Smooth muscle cell (in vitro differentiated cells): Measurements from ENCODE around the gene AGMO. TPM values are rescaled to one million over a fixed set of nuclear protein-coding genes. Genes with fewer than 3 reads are reported as not detected.

Experiments
- DNase-seq: peaks from one replicate; lab custom pipeline; 2025; ENCODE audit not compliant: unreplicated experiment; lab: John Stamatoyannopoulos, UW
- H2AFZ ChIP-seq: fragments of 200-600 bp; sonication (generic); 2 replicates; pipeline ENCODE4 v1.6.0; 2016; ENCODE audit warnings: antibody characterized with exemption, low read depth, mild to moderate bottlenecking
- H3F3A ChIP-seq: fragments of 200-600 bp; sonication (generic); 2 replicates; pipeline ENCODE4 v1.6.0; 2017; ENCODE audit warnings: antibody characterized with exemption, low read depth
- H3K27ac ChIP-seq: fragments of 200-600 bp; sonication (generic); 2 replicates; pipeline ENCODE4 v1.5.1; 2016; ENCODE audit warnings: low read depth, mild to moderate bottlenecking
- H3K27me3 ChIP-seq: fragments of 200-600 bp; sonication (generic); 2 replicates; pipeline ENCODE4 v1.6.1; 2016; ENCODE audit warnings: low read depth, mild to moderate bottlenecking
- H3K36me3 ChIP-seq: fragments of 200-600 bp; sonication (generic); 2 replicates; pipeline ENCODE4 v1.5.1; 2016; ENCODE audit warnings: low read depth
- H3K4me1 ChIP-seq: fragments of 200-600 bp; sonication (generic); 2 replicates; pipeline ENCODE4 v1.5.1; 2016; ENCODE audit warnings: low read depth
- H3K4me2 ChIP-seq: fragments of 200-600 bp; sonication (generic); 2 replicates; pipeline ENCODE4 v1.6.0; 2016; ENCODE audit warnings: mild to moderate bottlenecking
- H3K4me3 ChIP-seq: fragments of 200-600 bp; sonication (generic); 2 replicates; pipeline ENCODE4 v1.5.1; 2016; ENCODE audit warnings: mild to moderate bottlenecking
- H3K79me2 ChIP-seq: fragments of 200-600 bp; sonication (generic); 2 replicates; pipeline ENCODE4 v1.6.0; 2016; ENCODE audit warnings: low read depth, mild to moderate bottlenecking
- H3K9ac ChIP-seq: fragments of 200-600 bp; sonication (generic); 2 replicates; pipeline ENCODE4 v1.6.0; 2016; ENCODE audit warnings: low read depth
- H3K9me3 ChIP-seq: fragments of 200-600 bp; sonication (generic); replicated peaks from 2 replicates; pipeline ENCODE4 v1.5.1; 2016; ENCODE audit warnings: low read depth
- H4K20me1 ChIP-seq: fragments of 200-600 bp; sonication (generic); 2 replicates; pipeline ENCODE4 v1.6.0; 2016; ENCODE audit warnings: low read depth
- CTCF ChIP-seq: fragments of 200-600 bp; sonication (generic); IDR thresholded peaks from 2 replicates; pipeline ENCODE4 v1.5.1; 2017; ENCODE audit warnings: borderline replicate concordance, mild to moderate bottlenecking, antibody characterized with exemption; ENCODE audit not compliant: insufficient read depth, poor library complexity, severe bottlenecking
- WGBS: methylation state at CpG from one replicate; pipeline ENCODE4 v1.1.7; 2016; ENCODE audit warnings: low lambda C conversion rate; 5-methylcytosine and 5-hydroxymethylcytosine counted together
- polyA plus RNA-seq: library from polyadenylated mRNA; unstranded; fragments of >200 nt; fragmentation: Nextera tagmentation; extraction: Ambion mirVana; gene quantifications from 2 replicates; pipeline ENCODE4 v1.2.1, GENCODE V29; 2016
- total RNA-seq: library from RNA; depleted of rRNA; stranded (reverse); fragments of >200 nt; gene quantifications from 2 replicates; pipeline ENCODE4 v1.2.3, GENCODE V29; 2014

AGMO gene
- total and polyA plus RNA-seq, 2 experiments from 2014 or later, result 0.27 to 0.50 TPM

- WGBS, result 50% methylated on average over 2 of the region's 2 CpGs
- H3F3A ChIP-seq, result no peaks in the 10 kb centered on the region
These were observed 346.8 kb downstream of the AGMO start for GRCh38 chr7:15214976-15215375.

GRCh38 chr7:15213093-15213492 lies 348.7 kb downstream of the AGMO start:
- Histone ChIP-seq H3K27me3 (no peaks in the 10 kb centered on the region), H3K9ac (no peak overlapping the region), H3K27ac (no peak overlapping the region), H3K36me3 (no peaks in the 10 kb centered on the region), H3K4me1 (peaks cover 10% of the 10 kb centered on the region), H3F3A (no peaks in the 10 kb centered on the region), H2AFZ (no peak overlapping the region), H3K4me2 (no peak overlapping the region), H3K9me3 (no peaks in the 10 kb centered on the region), H4K20me1 (no peaks in the 10 kb centered on the region), H3K4me3 (no peak overlapping the region), H3K79me2 (no peaks in the 10 kb centered on the region)
- 92% methylated on average over 2 of the region's 2 CpGs for WGBS
- no peak for DNase-seq
- TF ChIP-seq CTCF, result no peak

More at GRCh38 chr7:15214976-15215375, 346.8 kb downstream of the AGMO start:
- H3K36me3 ChIP-seq, result no peaks in the 10 kb centered on the region
- no peaks in the 10 kb centered on the region for H3K27me3 ChIP-seq
- no peak overlapping the region for H2AFZ ChIP-seq
- TF ChIP-seq CTCF, result no peak
- H3K4me1 ChIP-seq, result peaks cover 2% of the 10 kb centered on the region
- no peaks in the 10 kb centered on the region for H3K9me3 ChIP-seq
- H3K27ac ChIP-seq, result no peak overlapping the region
- H3K4me3 ChIP-seq, result no peak overlapping the region
- H3K79me2 ChIP-seq, result no peaks in the 10 kb centered on the region
- DNase-seq, result no peak
- H4K20me1 ChIP-seq, result no peaks in the 10 kb centered on the region
- H3K4me2 ChIP-seq, result no peak overlapping the region
- no peak overlapping the region for H3K9ac ChIP-seq

- H3K4me1 ChIP-seq, result peaks cover 10% of the 10 kb centered on the region
- H2AFZ ChIP-seq, result peak overlapping the region; percentile 44
- H3K36me3 ChIP-seq, result no peaks in the 10 kb centered on the region
- H4K20me1 ChIP-seq, result no peaks in the 10 kb centered on the region
- no peaks in the 10 kb centered on the region for H3K27me3 ChIP-seq
- no peak for TF ChIP-seq CTCF
- H3K4me3 ChIP-seq, result no peak overlapping the region
- H3K79me2 ChIP-seq, result no peaks in the 10 kb centered on the region
- H3F3A ChIP-seq, result no peaks in the 10 kb centered on the region
- H3K27ac ChIP-seq, result no peak overlapping the region
- no peak for DNase-seq
- H3K9me3 ChIP-seq, result no peaks in the 10 kb centered on the region
- H3K9ac ChIP-seq, result no peak overlapping the region
- no peak overlapping the region for H3K4me2 ChIP-seq
- 54% methylated on average over 4 of the region's 4 CpGs for WGBS
These were observed 352.4 kb downstream of the AGMO start for GRCh38 chr7:15209429-15209828.

- no peak overlapping the region for H3K4me2 ChIP-seq
- H3K9me3 ChIP-seq, result no peaks in the 10 kb centered on the region
- no peaks in the 10 kb centered on the region for H3K27me3 ChIP-seq
- H3K9ac ChIP-seq, result no peak overlapping the region
- H3K27ac ChIP-seq, result no peak overlapping the region
- H4K20me1 ChIP-seq, result no peaks in the 10 kb centered on the region
- no peak overlapping the region for H3K4me3 ChIP-seq
- H2AFZ ChIP-seq, result no peak overlapping the region
- no peak for DNase-seq
- TF ChIP-seq CTCF, result no peak
- no peaks in the 10 kb centered on the region for H3F3A ChIP-seq
- no peaks in the 10 kb centered on the region for H3K36me3 ChIP-seq
- H3K4me1 ChIP-seq, result peaks cover 3% of the 10 kb centered on the region
- WGBS, result 78% methylated on average over 2 of the region's 2 CpGs
- H3K79me2 ChIP-seq, result no peaks in the 10 kb centered on the region
These were observed 357.4 kb downstream of the AGMO start for GRCh38 chr7:15204421-15204820.
